Activated T-helper 1 cell treated with anti-CD3 and anti-CD28 coated beads, Interleukin-2, amount 50 U/mL, for 16 hours (primary cell): ENCODE measurements around the gene FGF7.
"Not testable (repeated sequence)": the region's sequence is repeated elsewhere in the genome, so short reads cannot be mapped to it uniquely, and the experiment has no call there.

ENCODE experiments used
- DNase-seq, 2 donors: peaks; one replicate each; pipeline ENCODE4 v3.0.0-alpha.2; 2020; ENCODE audit warnings: low read depth in 1 of 2, low spot score in 1 of 2

Gene FGF7, protein sequence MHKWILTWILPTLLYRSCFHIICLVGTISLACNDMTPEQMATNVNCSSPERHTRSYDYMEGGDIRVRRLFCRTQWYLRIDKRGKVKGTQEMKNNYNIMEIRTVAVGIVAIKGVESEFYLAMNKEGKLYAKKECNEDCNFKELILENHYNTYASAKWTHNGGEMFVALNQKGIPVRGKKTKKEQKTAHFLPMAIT

DNA sequence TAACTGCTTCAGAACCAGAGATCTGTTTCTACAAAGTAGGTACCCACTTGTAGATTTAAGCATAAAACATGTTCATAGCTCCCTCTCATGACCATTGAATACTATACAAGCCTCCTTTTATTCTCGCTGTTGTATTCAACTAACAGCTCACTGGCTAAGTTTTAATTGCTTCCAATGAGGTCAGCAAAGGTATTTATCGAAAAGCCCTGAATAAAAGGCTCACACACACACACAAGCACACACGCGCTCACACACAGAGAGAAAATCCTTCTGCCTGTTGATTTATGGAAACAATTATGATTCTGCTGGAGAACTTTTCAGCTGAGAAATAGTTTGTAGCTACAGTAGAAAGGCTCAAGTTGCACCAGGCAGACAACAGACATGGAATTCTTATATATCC lies at the start of gene FGF7:
FGF7 (plus strand) TSS at position 222 of the 400 bp plus-strand sequence. CDS start 1,056 bp downstream, outside the sequence.
- no peak for DNase-seq

DNA sequence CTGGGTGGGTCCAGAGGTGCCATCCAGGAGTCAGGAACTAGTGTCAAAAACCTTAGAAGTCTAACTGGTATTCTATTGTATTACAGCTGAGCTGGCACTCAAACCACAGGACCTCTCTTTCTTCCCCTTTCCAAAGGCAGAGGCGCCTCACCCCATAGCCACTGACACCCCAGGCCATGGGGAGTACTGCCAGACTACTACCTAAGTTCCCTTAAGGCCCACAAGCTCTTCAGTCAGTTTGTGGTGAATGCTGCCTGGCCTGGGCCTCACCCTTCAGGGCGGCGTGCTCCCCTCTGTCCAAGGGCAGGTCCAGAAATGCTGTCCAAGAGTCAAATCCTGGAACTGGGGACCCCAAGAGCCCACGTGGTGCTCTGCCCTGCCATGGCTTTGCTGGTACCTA lies 43.0 kb upstream of the FGF7 start:
- DNase-seq, result no peak

DNA sequence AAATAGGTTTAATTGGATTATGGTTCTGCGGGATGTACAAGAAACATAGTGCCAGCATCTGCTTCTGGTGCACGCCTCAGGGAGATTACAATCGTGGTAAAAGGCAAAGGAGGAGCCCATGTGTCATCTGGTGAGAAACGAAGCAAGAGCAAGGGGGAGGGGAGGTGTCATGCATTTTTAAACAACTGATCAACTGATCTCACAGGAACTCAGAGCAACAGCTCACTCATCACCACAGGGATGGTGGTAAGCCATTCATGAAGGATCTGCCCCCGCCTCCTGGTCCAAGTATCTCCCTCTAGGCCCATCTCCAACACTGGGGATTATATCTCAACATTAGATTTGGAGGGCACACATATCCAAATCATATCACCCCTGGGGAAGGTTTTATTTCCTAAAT lies 42.1 kb upstream of the FGF7 start:
- no peak for DNase-seq

DNA sequence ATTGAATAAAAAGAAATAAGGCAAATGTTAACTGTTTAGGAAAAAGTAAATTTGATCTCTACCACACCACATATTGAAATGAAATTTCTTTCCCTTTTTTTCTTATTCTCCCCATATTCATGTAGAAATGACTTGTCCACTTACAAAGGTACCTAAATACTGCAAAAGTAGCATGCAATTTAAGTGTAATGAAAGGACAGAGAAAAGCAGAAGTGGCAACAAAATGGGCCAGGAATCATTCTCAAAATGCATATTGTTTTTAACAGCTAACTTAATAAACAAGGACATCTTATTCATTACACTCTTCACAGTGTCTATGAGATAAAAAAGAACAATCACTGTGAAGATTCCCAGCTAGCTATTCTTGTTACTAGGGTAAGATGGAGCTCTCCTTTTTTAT lies 40.6 kb upstream of the FGF7 start:
- no peak for DNase-seq

DNA sequence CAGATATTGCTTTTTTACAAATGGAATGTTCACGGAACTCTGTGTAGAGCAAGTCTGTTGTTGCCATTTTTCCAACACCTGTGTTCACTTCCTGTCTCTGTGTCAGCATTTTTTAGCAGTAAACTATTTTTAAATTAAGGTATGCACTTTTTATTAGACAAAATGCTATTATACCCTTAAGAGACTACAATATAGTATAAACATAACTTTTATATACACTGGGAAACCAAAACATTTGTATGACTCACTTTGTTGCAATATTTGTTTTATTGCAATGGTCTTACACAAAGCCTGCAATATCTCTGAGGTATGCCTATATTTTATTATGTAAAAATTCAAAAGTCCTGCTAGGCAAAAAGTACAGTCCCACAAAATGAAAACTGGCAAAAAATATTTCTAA lies 39.8 kb upstream of the FGF7 start:
- DNase-seq, result no peak

DNA sequence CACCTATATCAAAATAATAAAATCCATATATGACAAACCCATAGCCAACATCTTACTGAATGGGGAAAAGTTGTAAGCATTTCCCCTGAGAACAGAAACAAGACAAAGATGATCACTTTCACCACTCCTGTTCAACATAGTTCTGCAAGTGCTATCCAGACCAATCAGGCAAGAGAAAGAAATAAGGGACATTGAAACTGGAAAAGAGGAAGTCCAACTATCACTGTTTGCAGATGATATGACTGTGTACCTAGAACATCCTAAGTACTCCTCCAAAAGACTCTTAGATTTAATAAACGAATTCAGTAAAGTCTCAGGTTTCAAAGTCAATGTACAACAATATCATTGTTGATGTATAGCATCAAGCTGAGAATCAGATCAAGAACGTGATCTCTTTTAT lies 35.6 kb upstream of the FGF7 start:
- no peak for DNase-seq

DNA sequence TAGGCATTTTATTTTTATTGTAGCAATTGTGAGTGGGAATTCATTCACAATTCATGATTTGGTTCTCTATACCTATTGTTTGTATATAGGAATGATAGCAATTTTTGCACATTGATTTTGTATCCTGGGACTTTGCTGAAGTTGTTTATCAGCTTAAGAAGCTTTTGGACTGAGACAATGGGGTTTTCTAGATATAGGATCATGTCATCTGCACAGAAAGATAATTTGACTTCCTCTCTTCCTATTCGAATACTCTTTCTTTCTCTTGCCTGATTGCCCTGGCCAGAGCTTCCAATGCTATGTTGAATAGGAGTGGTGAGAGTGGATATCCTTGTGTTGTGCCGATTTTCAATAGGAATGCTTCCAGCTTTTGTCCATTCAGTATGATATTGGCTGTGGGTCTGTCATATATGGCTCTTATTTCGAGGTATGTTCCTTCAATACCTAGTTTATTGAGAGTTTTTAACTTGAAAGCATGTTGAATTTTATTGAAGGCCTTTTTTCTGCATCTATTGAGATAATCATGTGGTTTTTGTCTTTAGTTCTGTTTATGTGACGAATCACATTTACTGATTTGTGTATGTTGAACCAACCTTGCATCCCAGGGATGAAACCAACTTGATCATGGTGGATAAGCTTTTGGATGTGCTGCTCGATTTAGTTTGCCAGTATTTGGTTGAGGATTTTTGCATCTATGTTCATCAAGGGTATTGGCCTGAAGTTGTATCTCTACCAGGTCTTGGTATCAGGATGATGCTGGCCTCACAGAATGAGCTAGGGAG lies 20.3 kb upstream of the FGF7 start:
- DNase-seq, result not testable (repeated sequence)

DNA sequence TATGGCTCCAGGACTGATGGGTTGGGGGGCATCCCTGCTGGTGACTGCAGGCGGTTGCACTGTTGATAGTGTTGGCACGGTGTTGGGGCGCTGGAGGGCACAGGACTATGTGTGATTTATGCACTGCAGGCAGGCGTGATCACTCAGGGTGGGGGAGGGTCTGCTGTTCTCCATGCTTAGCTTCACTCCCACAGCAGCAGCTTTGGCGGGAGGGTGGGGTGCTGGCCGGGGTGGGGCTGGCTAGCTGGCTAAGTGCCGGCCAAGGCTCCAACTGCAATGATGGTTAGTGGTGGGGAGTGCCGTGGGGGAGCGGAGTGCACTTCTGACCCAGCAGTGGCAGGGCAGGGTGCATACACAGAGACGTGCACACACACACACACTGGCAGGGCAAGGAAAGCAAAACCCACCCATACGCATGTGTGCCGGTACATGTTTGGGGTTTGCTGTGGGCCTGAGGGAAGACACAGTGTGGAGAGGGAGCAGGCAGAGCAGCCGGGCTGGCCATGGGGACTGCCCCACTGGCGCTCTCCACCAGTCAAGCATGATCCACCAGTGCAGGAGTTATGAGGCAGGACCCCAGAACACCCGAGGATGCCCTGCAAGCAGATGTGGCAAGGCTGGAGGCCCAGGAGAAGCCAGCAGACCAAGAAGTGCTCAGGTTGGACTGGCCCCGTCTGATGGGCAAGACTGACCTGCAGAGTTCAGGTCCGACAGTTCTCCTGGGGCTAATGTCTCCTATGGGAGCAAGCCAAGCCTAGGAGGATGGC lies 16.5 kb upstream of the FGF7 start:
- no peak for DNase-seq

DNA sequence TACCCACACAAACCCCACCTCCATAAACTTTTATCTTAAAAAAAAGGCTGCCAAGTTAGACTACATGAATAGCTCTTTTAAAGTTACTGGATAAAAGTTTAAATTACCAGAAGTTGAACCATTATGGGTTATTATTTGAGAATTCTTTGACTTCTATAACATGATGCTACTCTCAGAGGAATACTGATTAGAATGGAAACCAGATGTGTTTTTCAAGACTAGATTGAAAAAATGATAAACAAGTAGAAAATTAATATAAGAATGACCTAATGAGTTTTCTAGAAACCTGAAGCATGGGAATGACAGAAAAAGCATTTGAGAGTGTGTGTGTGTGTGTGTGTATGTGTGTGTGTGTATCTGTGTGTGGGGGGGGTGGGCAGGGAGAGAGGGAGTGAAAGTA lies 12.4 kb upstream of the FGF7 start:
- no peak for DNase-seq

DNA sequence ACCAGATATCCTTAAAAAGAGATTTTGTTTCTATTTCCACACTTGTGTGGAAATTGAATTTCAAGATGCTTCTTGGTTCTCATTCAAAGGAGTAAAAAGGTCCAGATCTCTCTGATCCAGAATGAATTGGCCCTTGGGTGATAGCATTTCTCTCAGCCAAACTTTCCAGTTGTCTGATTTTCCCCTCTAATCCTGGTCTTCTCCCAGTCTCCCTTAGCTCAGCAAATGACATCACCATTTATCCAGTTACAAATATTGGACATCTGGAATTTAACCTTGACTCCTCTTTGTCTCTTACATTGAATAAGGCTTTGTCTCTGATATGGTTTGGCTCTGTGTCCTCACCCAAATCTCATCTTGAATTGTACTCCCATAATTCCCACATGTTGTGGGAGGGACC lies 10.2 kb upstream of the FGF7 start:
- DNase-seq, result no peak

DNA sequence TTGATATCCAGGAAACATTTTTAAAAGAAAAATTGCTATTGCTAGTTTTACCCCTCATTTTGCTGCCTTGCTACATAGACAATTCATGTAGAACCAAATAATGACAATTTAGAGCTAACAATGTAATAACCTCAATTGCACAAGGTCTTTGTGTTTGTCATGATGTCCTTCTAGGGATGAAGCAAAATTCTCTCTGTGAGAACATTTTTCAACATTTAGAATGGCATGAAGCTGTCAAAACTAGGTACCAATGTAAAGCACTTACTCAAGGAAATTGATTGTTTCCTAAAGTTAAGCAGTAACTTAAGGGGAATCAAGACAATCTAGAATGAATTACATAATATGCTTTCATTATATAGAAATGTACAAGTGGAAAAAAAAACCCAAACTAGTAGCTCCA lies 7.9 kb upstream of the FGF7 start:
- no peak for DNase-seq

DNA sequence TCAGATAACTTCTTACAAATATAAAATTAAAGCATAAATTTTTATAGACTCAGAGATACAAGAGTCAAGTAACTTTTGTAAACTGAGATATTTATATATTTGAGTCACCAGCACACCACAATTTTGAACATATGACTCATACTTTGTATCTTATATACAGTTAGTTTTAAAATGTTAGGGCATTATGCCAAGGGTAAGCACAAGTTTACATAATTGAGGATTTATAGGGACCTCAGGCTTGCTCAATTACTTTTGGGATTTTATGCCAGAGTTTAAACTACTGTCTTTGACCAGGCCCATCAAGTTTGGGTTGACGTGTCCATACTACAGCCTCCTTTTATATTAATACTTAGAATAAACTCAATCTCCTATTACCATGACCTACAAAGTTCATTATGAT lies 7.4 kb upstream of the FGF7 start:
- no peak for DNase-seq

DNA sequence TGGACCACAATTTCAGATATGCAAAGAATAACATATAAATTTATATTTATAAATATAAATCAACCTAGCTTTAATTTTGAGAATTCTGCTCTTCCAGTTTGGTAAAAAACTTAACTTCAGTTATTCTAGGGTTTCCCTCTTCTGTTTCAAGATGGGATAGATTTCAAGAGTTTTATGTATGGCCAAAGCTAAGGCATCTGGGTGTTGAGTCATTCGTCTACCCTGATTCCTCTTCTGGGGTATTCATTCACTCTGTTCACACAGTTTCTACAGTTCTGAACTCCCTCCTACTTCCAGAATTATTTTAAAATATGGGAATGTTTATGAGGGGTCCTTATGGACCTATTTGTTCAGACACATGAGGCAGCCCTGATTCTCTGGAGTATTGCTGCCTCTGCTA lies 4.2 kb upstream of the FGF7 start:
- no peak for DNase-seq

DNA sequence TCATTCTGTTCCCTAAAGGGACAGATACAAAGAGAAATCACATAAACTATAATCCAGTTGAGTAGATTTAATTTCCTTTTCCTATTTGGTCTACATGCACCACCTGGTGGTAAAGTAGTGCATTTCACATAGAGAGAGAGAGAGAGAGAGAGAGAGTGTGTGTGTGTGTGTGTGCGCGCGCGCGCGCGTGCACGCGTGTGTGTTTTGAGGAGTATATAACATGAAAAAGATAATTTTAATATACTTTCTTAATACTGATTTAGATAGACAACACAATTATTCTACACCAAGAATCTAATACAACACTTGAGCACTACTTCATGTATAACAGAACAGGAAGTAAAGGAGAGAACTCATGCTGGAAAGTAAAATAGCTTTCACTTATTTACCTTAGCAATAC lies 1.1 kb upstream of the FGF7 start:
- DNase-seq, result no peak

DNA sequence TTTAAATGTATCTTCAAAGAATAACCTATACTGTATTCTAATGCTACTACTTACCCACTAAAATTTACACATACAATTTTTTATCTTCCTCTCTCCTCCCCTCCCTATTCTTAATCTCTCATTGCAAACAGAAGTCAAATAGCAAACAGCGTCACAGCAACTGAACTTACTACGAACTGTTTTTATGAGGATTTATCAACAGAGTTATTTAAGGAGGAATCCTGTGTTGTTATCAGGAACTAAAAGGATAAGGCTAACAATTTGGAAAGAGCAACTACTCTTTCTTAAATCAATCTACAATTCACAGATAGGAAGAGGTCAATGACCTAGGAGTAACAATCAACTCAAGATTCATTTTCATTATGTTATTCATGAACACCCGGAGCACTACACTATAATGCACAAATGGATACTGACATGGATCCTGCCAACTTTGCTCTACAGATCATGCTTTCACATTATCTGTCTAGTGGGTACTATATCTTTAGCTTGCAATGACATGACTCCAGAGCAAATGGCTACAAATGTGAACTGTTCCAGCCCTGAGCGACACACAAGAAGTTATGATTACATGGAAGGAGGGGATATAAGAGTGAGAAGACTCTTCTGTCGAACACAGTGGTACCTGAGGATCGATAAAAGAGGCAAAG lies 984 bp downstream of the FGF7 start:
- no peak for DNase-seq

DNA sequence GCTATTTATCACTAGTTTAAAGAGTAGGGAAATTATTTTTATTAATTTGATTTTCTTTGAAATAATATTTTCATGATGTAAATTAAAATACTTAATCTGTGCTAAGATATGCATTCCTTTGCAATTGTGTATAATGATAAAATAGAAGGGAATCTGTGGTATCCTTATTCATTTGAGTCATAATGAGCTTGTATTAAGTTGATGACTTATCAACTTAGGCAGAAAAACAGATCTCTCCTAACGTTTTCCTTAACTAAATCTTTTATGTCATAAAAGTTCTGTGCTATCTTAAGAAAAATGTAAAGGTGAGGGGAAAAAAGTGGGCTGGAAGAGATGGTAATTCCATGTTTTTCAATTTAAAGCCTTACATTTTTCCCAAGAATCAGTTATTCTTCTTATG lies 1.9 kb downstream of the FGF7 start:
- no peak for DNase-seq

DNA sequence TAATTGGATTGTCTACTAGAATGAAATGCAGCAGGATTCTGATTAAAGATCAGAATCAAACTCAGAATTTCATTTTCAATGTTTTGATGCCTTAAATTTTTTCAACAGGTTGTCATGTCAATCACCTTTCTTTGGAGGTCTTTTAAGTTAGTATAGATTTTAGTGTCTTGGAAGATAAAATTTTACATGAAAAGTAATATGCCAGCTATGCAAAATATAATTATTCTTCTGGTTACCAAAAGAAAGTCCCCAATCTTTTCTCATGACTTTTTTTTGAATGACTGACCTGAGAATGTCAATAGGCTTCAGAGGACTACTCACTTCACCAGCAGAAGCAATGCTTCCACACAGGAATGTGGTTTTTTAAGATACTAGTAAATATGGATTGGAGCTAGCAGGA lies 4.3 kb downstream of the FGF7 start:
- no peak for DNase-seq

DNA sequence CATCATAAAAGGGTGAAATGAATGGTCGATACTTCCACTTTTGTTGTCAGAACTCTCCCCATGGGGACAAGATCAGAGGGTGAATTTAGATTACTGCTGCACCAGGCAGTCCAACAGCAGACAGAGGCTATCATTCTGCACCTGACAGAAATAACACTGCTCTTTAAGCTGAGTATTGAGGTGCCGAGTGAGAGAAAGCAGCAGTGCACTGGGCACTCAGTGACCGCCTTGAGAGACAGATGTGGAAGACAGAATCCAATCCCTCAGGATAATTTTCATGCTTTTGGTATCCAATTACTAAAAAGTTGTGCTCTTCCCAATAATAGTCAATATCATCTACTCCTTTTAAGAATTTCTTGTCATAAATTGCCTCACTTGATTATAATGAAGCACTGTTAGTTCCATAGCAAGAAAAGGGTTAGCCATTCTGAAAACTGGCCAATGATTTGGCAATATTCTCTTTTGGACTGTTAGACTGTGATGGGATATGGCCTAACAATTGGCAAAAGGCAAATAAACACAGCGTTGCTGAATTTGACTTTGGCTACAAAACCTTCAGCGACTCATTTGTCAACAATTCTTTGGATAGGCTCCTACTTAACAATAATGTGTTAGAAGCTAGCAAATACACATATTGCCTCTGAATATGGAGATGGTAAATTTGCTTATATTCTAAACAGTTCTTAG lies 5.5 kb downstream of the FGF7 start:
- no peak for DNase-seq

DNA sequence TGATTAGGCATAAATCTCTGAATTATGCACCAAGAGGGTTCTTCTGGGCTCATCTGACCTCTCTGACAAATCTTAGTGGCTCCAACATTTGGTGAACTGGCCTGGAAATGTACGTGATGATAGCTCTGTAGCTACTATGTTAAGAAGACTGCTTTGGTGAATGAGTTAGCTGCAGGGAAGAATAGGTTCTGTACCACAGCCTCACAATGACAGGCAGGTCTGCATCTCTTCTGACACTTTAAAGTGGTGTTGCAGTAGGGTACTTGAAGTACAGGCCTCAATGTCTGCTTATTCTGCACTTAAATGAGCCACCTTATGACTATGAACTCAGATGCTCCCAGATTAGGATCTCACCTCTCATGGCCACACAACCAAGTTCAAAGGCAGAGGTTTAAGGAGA lies 7.0 kb downstream of the FGF7 start:
- DNase-seq, result no peak

DNA sequence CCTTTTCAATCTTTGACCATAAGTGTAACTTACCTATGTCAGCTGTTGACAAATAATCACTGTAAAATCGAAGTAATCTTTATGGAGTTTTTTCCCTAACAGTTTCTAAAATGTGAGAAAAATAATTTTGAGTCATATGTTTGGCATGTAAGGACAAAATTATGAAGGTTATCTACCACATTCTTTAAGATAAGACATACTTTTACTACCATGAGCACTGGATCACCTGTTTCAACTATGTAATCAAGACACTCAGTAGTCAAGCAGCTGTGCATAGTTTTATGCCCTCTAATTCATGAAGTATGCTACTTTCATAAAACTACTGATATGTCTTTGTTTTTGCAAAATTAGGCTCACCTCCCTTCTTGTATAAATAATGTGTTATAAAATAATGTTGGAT lies 12.1 kb downstream of the FGF7 start:
- no peak for DNase-seq

DNA sequence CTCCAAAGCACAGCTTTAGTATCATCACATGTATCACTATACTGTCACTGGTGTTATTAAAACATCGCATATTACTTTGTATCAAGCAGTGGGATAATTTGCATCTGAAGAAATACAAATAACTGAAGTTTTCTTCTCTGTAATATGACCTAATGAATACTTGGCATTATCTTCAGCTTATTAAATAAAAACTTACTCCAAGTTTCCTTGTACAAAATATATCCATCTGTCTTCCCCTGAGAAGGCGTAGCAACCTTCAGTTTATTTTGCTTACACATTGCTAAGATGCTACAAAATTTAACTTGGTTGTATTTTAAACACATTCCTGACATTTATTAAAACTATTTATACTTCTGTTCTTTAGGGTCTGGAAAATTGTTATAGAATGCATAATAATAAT lies 13.7 kb downstream of the FGF7 start:
- no peak for DNase-seq
